Midbrain (tissue), 1 donor: ENCODE data around the gene PYGO1.
A peak's percentile ranks its signal among the peaks of the same experiment; 100 is the strongest.
"Not testable (repeated sequence)": the region's sequence is repeated elsewhere in the genome, so short reads cannot be mapped to it uniquely, and the experiment has no call there.

Experiments used
- DNase-seq: peaks from one replicate; lab custom pipeline; 2025; lab: John Stamatoyannopoulos, UW

The PYGO1 gene

GRCh38 chr15:55564347-55565145, 23.6 kb downstream of the PYGO1 start:
- no peak for DNase-seq

GRCh38 chr15:55562601-55563000, 25.5 kb downstream of the PYGO1 start:
- DNase-seq = no peak

- no peak for DNase-seq
These were observed 33.1 kb downstream of the PYGO1 start for GRCh38 chr15:55555089-55555488.

GRCh38 chr15:55552926-55553325, 35.2 kb downstream of the PYGO1 start:
- DNase-seq = no peak

- DNase-seq = no peak
These were observed 35.7 kb downstream of the PYGO1 start for GRCh38 chr15:55552451-55552850.

GRCh38 chr15:55549305-55549704, 38.8 kb downstream of the PYGO1 start:
- no peak for DNase-seq

GRCh38 chr15:55546718-55547117, 41.4 kb downstream of the PYGO1 start:
- DNase-seq = no peak

- DNase-seq = no peak
These were observed 52.7 kb downstream of the PYGO1 start for GRCh38 chr15:55535436-55535835.

- DNase-seq = no peak
These were observed 55.2 kb downstream of the PYGO1 start for GRCh38 chr15:55532944-55533343.

- no peak for DNase-seq
These were observed 57.3 kb downstream of the PYGO1 start for GRCh38 chr15:55530861-55531313.

GRCh38 chr15:55528812-55529211, 59.3 kb downstream of the PYGO1 start:
- no peak for DNase-seq

- no peak for DNase-seq
These were observed 61.0 kb downstream of the PYGO1 start for GRCh38 chr15:55527150-55527549.

- DNase-seq = peak; percentile 21
These were observed 61.5 kb downstream of the PYGO1 start for GRCh38 chr15:55526559-55527036.

GRCh38 chr15:55522742-55523450, 65.2 kb downstream of the PYGO1 start:
- DNase-seq = no peak

GRCh38 chr15:55518641-55519040, 69.5 kb downstream of the PYGO1 start:
- DNase-seq = no peak

- DNase-seq = no peak
These were observed 70.1 kb downstream of the PYGO1 start for GRCh38 chr15:55518009-55518408.

GRCh38 chr15:55515991-55516776, 72.0 kb downstream of the PYGO1 start:
- DNase-seq = no peak

GRCh38 chr15:55515491-55515890, 72.7 kb downstream of the PYGO1 start:
- DNase-seq = no peak

- DNase-seq = no peak
These were observed 73.7 kb downstream of the PYGO1 start for GRCh38 chr15:55514414-55514850.

GRCh38 chr15:55513621-55514413, 74.3 kb downstream of the PYGO1 start:
- DNase-seq = not testable (repeated sequence)

GRCh38 chr15:55513152-55513551, 75.0 kb downstream of the PYGO1 start:
- no peak for DNase-seq
